K562 (cell line): ENCODE measurements around the gene MSX1.

Source experiments
- CEBPG ChIP-seq, 3 experiments: fragments of 200-800 bp in 1 of 3; sonication (Bioruptor generic) in 1 of 3; sonication (generic) in 1 of 3; formaldehyde crosslinking in 1 of 3; IDR thresholded peaks in 2 of 3; conservative IDR thresholded peaks in 1 of 3; 2 replicates each; pipeline versions ENCODE4 v1.6.1 to v1.8.0; 2016 to 2022; ENCODE audit warnings: missing compliant biosample characterization in 2 of 3, missing genetic modification characterization in 2 of 3, mild to moderate bottlenecking in 1 of 3, missing genetic modification reagents in 1 of 3
- JUND ChIP-seq, 2 experiments: IDR thresholded peaks; 2 replicates in 1 of 2; 3 replicates in 1 of 2; pipeline ENCODE4 v1.6.1; 2011; ENCODE audit warnings: borderline replicate concordance in 2 of 2, low read depth in 2 of 2, low read length in 2 of 2, improper control_type of control experiment in 1 of 2, missing biosample characterization in 1 of 2, missing genetic modification characterization in 1 of 2, missing genetic modification reagents in 1 of 2
- PHF21A ChIP-seq: fragments of 450-650 bp; IDR thresholded peaks from 2 replicates; pipeline ENCODE4 v1.6.1; 2017; ENCODE audit warnings: low read depth, borderline replicate concordance
- POLR2A ChIP-seq: fragments of 450-650 bp; conservative IDR thresholded peaks from 2 replicates; pipeline ENCODE4 v1.6.1; 2016
- POLR2AphosphoS5 ChIP-seq: IDR thresholded peaks from 2 replicates; pipeline ENCODE4 v1.6.1; 2011; ENCODE audit warnings: mild to moderate bottlenecking, low read depth, low read length, moderate library complexity; ENCODE audit not compliant: control insufficient read depth, insufficient read depth
- PPARD ChIP-seq: fragments of 250-450 bp; sonication (Bioruptor Pico); IDR thresholded peaks from 2 replicates; pipeline ENCODE4 v1.8.0; 2022; ENCODE audit warnings: inconsistent platforms, mild to moderate bottlenecking, moderate library complexity
- ZNF76 ChIP-seq: fragments of 250-450 bp; sonication (Bioruptor Pico); IDR thresholded peaks from 2 replicates; pipeline ENCODE4 v1.4.0; 2020; ENCODE audit warnings: mild to moderate bottlenecking, moderate library complexity, borderline replicate concordance
- TF ChIP-seq, protein P1 (sequence below), 3 experiments: IDR thresholded peaks in 2 of 3; conservative IDR thresholded peaks in 1 of 3; 2 replicates each; pipeline ENCODE4 v1.5.1; 2011 to 2012; ENCODE audit warnings: low read length in 3 of 3, mild to moderate bottlenecking in 3 of 3, control low read depth in 2 of 3, improper control_type of control experiment in 1 of 3, inconsistent platforms in 1 of 3, low read depth in 1 of 3, mixed read lengths in 1 of 3, moderate library complexity in 1 of 3; ENCODE audit not compliant: insufficient read depth in 2 of 3
- TF ChIP-seq, protein P2 (sequence below): sonication (generic); formaldehyde crosslinking; IDR thresholded peaks from 2 replicates; pipeline ENCODE4 v1.8.1; 2022; ENCODE audit warnings: missing genetic modification reagents
- TF ChIP-seq, protein P3 (sequence below): fragments of 450-650 bp; formaldehyde crosslinking; IDR thresholded peaks from 2 replicates; pipeline ENCODE4 v1.4.0; 2022; ENCODE audit warnings: missing genetic modification characterization

GRCh38 chr4:4831266-4831665, 28.2 kb upstream of the MSX1 start:
- TF ChIP-seq POLR2A (no peak), ZNF76 (CRISPR knock-in tag) (no peak), POLR2AphosphoS5 (no peak), JUND (IDR thresholded peaks at IDR 0.05; ENCODE audit: borderline replicate concordance, low read depth, low read length) (no peak), JUND (tag; IDR thresholded peaks at IDR 0.05; ENCODE audit: borderline replicate concordance, low read depth, low read length) (no peak), PPARD (CRISPR knock-in tag) (no peak), PHF21A (no peak), CEBPG (CRISPR knock-in tag; IDR thresholded peaks at IDR 0.05) (no peak), CEBPG (tag; conservative IDR thresholded peaks at IDR 0.05 in 1 of 2, IDR thresholded peaks at IDR 0.05 in 1 of 2) (no peak)
- TF ChIP-seq, protein P1, sequence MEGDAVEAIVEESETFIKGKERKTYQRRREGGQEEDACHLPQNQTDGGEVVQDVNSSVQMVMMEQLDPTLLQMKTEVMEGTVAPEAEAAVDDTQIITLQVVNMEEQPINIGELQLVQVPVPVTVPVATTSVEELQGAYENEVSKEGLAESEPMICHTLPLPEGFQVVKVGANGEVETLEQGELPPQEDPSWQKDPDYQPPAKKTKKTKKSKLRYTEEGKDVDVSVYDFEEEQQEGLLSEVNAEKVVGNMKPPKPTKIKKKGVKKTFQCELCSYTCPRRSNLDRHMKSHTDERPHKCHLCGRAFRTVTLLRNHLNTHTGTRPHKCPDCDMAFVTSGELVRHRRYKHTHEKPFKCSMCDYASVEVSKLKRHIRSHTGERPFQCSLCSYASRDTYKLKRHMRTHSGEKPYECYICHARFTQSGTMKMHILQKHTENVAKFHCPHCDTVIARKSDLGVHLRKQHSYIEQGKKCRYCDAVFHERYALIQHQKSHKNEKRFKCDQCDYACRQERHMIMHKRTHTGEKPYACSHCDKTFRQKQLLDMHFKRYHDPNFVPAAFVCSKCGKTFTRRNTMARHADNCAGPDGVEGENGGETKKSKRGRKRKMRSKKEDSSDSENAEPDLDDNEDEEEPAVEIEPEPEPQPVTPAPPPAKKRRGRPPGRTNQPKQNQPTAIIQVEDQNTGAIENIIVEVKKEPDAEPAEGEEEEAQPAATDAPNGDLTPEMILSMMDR (IDR thresholded peaks at IDR 0.05 in 2 of 3, conservative IDR thresholded peaks at IDR 0.05 in 1 of 3; ENCODE audit: insufficient read depth in 2 of 3, low read depth in 1 of 3, low read length in 3 of 3) = no peak
- TF ChIP-seq, protein P2, sequence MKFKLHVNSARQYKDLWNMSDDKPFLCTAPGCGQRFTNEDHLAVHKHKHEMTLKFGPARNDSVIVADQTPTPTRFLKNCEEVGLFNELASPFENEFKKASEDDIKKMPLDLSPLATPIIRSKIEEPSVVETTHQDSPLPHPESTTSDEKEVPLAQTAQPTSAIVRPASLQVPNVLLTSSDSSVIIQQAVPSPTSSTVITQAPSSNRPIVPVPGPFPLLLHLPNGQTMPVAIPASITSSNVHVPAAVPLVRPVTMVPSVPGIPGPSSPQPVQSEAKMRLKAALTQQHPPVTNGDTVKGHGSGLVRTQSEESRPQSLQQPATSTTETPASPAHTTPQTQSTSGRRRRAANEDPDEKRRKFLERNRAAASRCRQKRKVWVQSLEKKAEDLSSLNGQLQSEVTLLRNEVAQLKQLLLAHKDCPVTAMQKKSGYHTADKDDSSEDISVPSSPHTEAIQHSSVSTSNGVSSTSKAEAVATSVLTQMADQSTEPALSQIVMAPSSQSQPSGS = no peak
- TF ChIP-seq, protein P3, sequence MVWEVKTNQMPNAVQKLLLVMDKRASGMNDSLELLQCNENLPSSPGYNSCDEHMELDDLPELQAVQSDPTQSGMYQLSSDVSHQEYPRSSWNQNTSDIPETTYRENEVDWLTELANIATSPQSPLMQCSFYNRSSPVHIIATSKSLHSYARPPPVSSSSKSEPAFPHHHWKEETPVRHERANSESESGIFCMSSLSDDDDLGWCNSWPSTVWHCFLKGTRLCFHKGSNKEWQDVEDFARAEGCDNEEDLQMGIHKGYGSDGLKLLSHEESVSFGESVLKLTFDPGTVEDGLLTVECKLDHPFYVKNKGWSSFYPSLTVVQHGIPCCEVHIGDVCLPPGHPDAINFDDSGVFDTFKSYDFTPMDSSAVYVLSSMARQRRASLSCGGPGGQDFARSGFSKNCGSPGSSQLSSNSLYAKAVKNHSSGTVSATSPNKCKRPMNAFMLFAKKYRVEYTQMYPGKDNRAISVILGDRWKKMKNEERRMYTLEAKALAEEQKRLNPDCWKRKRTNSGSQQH (CRISPR knock-in tag) = no peak
